Mucosa of descending colon (tissue), 3 donors: ENCODE results near the gene ISOC2. TPM values are rescaled to one million over a fixed set of nuclear protein-coding genes. Genes with fewer than 3 reads are reported as not detected.
A peak's percentile ranks its signal among the peaks of the same experiment; 100 is the strongest.

Experiments
- ATAC-seq: fragments of 200-7000 bp; cut with Tn5 transposase; one replicate; pipeline ENCODE4 v1.9.1; 2020; ENCODE audit warnings: mild to moderate bottlenecking, moderate library complexity
- DNase-seq, 3 donors: peaks; one replicate each; pipeline ENCODE4 v3.0.0-alpha.2; 2020
- H3K36me3 ChIP-seq: fragments of 200-600 bp; one replicate; pipeline ENCODE4 v1.8.0; 2021; ENCODE audit warnings: low read depth, mild to moderate bottlenecking
- H3K4me1 ChIP-seq: fragments of 200-600 bp; one replicate; pipeline ENCODE4 v1.8.0; 2021; ENCODE audit warnings: low read depth, mild to moderate bottlenecking
- H3K4me3 ChIP-seq: fragments of 200-600 bp; one replicate; pipeline ENCODE4 v1.8.0; 2021; ENCODE audit warnings: mild to moderate bottlenecking
- H3K9me3 ChIP-seq: fragments of 200-600 bp; one replicate; pipeline ENCODE4 v1.8.0; 2021; ENCODE audit warnings: mild to moderate bottlenecking
- CTCF ChIP-seq: fragments of 200-600 bp; IDR thresholded peaks from one replicate; pipeline ENCODE4 v1.8.0; 2022; ENCODE audit warnings: antibody characterized with exemption, mild to moderate bottlenecking
- intact Hi-C, 2 donors: fragments of 100-400 bp; cut with DNase I in 1 of 2; cut with micrococcal nuclease in 1 of 2; formaldehyde crosslinking; loops; one replicate each; pipeline versions ENCODE4 v1.11.0 to v1.11.1; 2022; cut with DNase I, micrococcal nuclease
- total RNA-seq, 3 donors: library from RNA; stranded (reverse); fragmentation: NEBNext Ultra II Directional in 2 of 3; extraction: Animal tissue kit (Norgen Biotek cat#: 25700) in 2 of 3; gene quantifications; one replicate each; pipeline versions ENCODE4 v1.2.1 to v1.2.4, GENCODE V29; 2021 to 2023
- donor health status: DM: no; HTN: no; CAD: no; lungs with moderate emphysema.
- donor health status: DM: no; HTN: no; CAD: no.
- donor health status: DM: no; HTN: yes; CAD: no.

ISOC2 gene
- total RNA-seq, 3 donors from 2014 or later: 65.8 to 88.4 (median 86.9) TPM

- Histone ChIP-seq H3K9me3 (no peaks in the 10 kb centered on the region), H3K4me3 (no peak overlapping the region), H3K4me1 (peaks cover 6% of the 10 kb centered on the region), H3K36me3 (no peaks in the 10 kb centered on the region)
- DNase-seq (no peak), ATAC-seq (no peak)
- TF ChIP-seq CTCF: no peak
- intact Hi-C loops: no loop called here
These were observed 20.9 kb downstream of the ISOC2 start for GRCh38 chr19:55440411-55441105.

DNA sequence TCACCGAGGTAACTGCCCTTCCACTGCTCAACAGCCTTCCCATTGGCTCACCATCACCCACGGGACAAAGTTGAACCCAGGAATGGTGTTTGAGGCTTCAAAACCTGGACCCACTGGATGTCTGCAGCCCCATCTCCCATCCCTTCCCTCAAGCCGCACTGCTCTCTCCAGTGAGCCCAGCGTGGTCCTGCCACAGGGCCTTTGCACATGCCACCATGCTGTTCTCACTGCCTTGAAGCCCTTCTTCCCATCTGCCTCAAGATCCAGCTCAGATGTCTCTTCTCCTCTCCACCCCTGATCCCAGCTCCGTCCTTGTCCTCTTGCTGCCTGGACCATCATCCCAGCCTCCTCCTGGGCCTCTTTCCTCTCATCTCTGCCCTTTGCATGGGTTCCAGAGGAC lies 22.4 kb downstream of the ISOC2 start:
- Histone ChIP-seq H3K4me3 (no peak overlapping the region), H3K36me3 (no peaks in the 10 kb centered on the region), H3K9me3 (no peaks in the 10 kb centered on the region), H3K4me1 (peaks cover 6% of the 10 kb centered on the region)
- intact Hi-C loops: no loop called here
- DNase-seq: no peak
- TF ChIP-seq CTCF: no peak
- no peak for ATAC-seq

DNA sequence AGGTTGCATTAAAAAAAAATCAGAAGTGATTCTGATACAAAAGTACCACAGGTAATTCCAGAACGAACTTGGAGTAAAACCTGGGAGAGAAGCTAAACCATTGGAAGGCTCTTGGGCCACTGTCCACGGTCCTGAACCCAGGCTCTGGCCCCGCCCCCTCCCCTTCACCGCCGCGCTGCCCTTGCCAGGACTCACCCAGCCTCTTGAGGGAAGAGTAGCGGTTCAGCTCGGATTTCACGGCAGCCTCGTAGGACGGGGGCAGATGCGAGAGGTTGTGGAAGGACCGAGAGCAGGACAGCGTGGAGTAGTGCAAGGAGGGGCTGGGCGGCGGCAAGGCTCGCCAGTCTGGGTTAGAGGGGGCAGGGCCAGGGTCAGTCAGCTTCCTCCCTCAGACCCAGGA lies 24.0 kb downstream of the ISOC2 start:
- TF ChIP-seq CTCF: no peak
- intact Hi-C loops: no loop called here
- Histone ChIP-seq H3K4me1 (peaks cover 6% of the 10 kb centered on the region), H3K4me3 (no peak overlapping the region), H3K9me3 (no peaks in the 10 kb centered on the region), H3K36me3 (no peaks in the 10 kb centered on the region)
- DNase-seq: peak in 2 of 3 donors; percentile 67 to 74
- ATAC-seq: peak; percentile 76

- intact Hi-C loops: no loop called here
- Histone ChIP-seq H3K9me3 (no peaks in the 10 kb centered on the region), H3K4me1 (peaks cover 4% of the 10 kb centered on the region), H3K4me3 (no peak overlapping the region), H3K36me3 (no peaks in the 10 kb centered on the region)
- no peak for DNase-seq
- TF ChIP-seq CTCF: no peak
- ATAC-seq: no peak
These were observed 24.6 kb downstream of the ISOC2 start for GRCh38 chr19:55436847-55437246.

DNA sequence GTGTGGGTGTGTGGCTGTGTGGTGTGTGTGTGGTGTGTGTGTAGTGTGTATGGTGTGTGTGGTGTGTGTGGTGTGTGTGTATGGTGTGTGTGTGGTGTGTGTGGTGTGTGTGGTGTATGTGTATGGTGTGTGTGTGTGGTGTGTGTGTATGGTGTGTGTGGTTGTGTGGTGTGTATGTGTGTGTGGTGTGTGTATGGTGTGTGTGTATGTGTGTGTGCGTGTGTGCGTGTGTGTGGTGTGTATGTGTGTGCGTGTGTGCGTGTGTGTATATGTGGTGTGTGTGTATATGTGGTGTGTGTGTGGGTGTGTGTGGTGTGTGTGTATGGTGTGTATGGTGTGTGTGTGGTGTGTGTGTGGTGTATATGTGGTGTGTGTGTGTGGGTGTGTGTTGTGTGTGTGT lies 26.4 kb downstream of the ISOC2 start:
- no peak for DNase-seq
- no peak overlapping the region for H3K4me3 ChIP-seq
- intact Hi-C loops: no loop called here
- no peaks in the 10 kb centered on the region for H3K4me1 ChIP-seq
- H3K36me3 ChIP-seq: no peaks in the 10 kb centered on the region
- no peaks in the 10 kb centered on the region for H3K9me3 ChIP-seq
- no peak for ATAC-seq
- TF ChIP-seq CTCF: no peak
